ENCODE data around the gene ZNF385B.

Gene ZNF385B

DNA sequence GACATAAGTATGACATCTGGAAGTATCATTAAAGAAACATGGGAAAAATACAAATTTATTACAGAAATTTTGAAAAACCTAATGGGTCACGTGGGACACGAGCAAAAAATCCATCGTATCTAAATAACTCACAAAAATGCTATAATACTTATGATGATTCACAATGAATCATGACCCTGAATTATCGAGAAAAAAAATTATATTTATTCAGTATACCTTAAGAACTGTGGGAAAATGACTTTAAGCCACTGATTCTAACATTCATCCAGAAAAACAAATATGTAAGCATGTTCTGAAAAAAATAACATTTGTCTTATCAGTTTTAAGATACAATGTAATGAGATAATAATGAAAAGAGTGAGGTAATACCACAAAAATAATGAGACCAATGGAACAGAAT is 51.8 kb downstream of the ZNF385B start:
- Histone ChIP-seq H3K9ac (ENCODE audit: low read length) (no peak overlapping the region), H3K36me3 (ENCODE audit: control insufficient read depth, insufficient read depth, low read length) (no peaks in the 10 kb centered on the region), H3K4me2 (ENCODE audit: low read length) (no peak overlapping the region), H3K79me2 (ENCODE audit: control insufficient read depth, insufficient read depth, low read length) (no peaks in the 10 kb centered on the region), H2BK120ac (ENCODE audit: low read depth, low read length) (no peak overlapping the region), H2AK5ac (ENCODE audit: low read length) (no peak overlapping the region), H3K4ac (ENCODE audit: low read depth, low read length) (no peak overlapping the region), H3K4me3 (ENCODE audit: low read length) (no peak overlapping the region), H3K4me1 (ENCODE audit: control insufficient read depth, low read depth, low read length) (no peaks in the 10 kb centered on the region), H3K27me3 (ENCODE audit: insufficient read depth, low read length, poor library complexity) (no peaks in the 10 kb centered on the region), H3K23ac (ENCODE audit: low read length) (no peak overlapping the region), H4K8ac (ENCODE audit: low read depth, low read length) (no peak overlapping the region), H3K27ac (ENCODE audit: low read depth, low read length) (no peak overlapping the region), H3K18ac (ENCODE audit: low read length) (no peak overlapping the region), H3K79me1 (ENCODE audit: low read length) (no peaks in the 10 kb centered on the region), H4K5ac (ENCODE audit: low read length) (no peak overlapping the region), H2BK15ac (replicated peaks; ENCODE audit: low read depth) (no peak overlapping the region), H2BK5ac (ENCODE audit: low read length) (no peak overlapping the region), H3K56ac (ENCODE audit: low read length) (no peak overlapping the region)
- WGBS (ENCODE audit: extremely low coverage, insufficient coverage, low lambda C conversion rate): no CpG with 5 or more reads among the region's 4 CpGs
- no peak for DNase-seq

DNA sequence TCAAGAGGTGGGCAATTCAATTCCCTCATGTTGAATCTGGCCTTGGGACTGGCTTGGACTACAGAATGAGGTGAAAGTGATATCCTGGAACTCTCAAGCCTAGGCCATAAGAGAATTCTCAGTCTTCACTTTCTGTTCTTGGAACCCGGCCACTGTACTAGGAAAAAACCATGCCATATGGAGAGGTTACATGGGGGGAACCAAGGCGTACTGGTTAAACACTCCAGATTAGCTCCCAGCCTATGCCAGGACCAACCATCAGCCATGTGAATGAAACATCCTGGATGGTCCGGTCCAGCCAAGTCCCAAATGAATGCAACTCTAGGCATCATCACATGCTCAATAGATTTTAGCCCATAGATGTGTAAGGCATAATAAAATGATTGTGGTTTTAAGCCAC is 56.4 kb downstream of the ZNF385B start:
- Histone ChIP-seq H3K56ac (ENCODE audit: low read length) (no peak overlapping the region), H3K4me3 (ENCODE audit: low read length) (no peak overlapping the region), H3K9ac (ENCODE audit: low read length) (no peak overlapping the region), H3K4ac (ENCODE audit: low read depth, low read length) (no peak overlapping the region), H3K18ac (ENCODE audit: low read length) (no peak overlapping the region), H2BK15ac (replicated peaks; ENCODE audit: low read depth) (no peak overlapping the region), H2BK5ac (ENCODE audit: low read length) (no peak overlapping the region), H3K36me3 (ENCODE audit: control insufficient read depth, insufficient read depth, low read length) (no peaks in the 10 kb centered on the region), H2AK5ac (ENCODE audit: low read length) (no peak overlapping the region), H3K23ac (ENCODE audit: low read length) (no peak overlapping the region), H3K27me3 (ENCODE audit: insufficient read depth, low read length, poor library complexity) (no peaks in the 10 kb centered on the region), H4K8ac (ENCODE audit: low read depth, low read length) (no peak overlapping the region), H3K79me1 (ENCODE audit: low read length) (no peaks in the 10 kb centered on the region), H3K4me1 (ENCODE audit: control insufficient read depth, low read depth, low read length) (no peaks in the 10 kb centered on the region), H2BK120ac (ENCODE audit: low read depth, low read length) (no peak overlapping the region), H4K5ac (ENCODE audit: low read length) (no peak overlapping the region), H3K4me2 (ENCODE audit: low read length) (no peak overlapping the region), H3K79me2 (ENCODE audit: control insufficient read depth, insufficient read depth, low read length) (no peaks in the 10 kb centered on the region), H3K27ac (ENCODE audit: low read depth, low read length) (no peak overlapping the region)
- DNase-seq: no peak
- no CpG with 5 or more reads among the region's 3 CpGs for WGBS (ENCODE audit: extremely low coverage, insufficient coverage, low lambda C conversion rate)

DNA sequence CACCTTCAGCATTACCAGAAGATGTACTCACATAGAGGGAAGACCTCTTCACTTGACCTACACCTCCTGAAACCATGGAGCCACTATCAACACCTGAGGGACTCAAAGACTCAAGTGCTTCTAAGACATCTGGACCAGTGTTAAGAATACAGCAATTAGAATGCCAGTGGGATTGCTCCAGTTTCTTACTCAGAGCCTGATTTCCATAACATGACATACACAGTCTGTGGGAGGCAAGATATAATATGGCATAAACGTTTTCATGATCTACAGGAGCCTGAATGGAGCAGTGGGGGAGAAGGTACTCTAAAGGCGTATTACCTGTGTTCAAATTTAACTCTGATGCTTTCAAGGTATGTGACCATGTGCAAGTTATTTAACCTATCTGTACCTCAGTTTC is 57.2 kb downstream of the ZNF385B start:
- Histone ChIP-seq H2BK120ac (ENCODE audit: low read depth, low read length) (no peak overlapping the region), H3K9ac (ENCODE audit: low read length) (no peak overlapping the region), H4K8ac (ENCODE audit: low read depth, low read length) (no peak overlapping the region), H3K36me3 (ENCODE audit: control insufficient read depth, insufficient read depth, low read length) (no peaks in the 10 kb centered on the region), H3K4ac (ENCODE audit: low read depth, low read length) (no peak overlapping the region), H3K4me3 (ENCODE audit: low read length) (no peak overlapping the region), H2BK5ac (ENCODE audit: low read length) (no peak overlapping the region), H3K4me2 (ENCODE audit: low read length) (no peak overlapping the region), H3K27me3 (ENCODE audit: insufficient read depth, low read length, poor library complexity) (no peaks in the 10 kb centered on the region), H2AK5ac (ENCODE audit: low read length) (no peak overlapping the region), H3K18ac (ENCODE audit: low read length) (no peak overlapping the region), H3K4me1 (ENCODE audit: control insufficient read depth, low read depth, low read length) (no peaks in the 10 kb centered on the region), H3K56ac (ENCODE audit: low read length) (no peak overlapping the region), H2BK15ac (replicated peaks; ENCODE audit: low read depth) (no peak overlapping the region), H4K5ac (ENCODE audit: low read length) (no peak overlapping the region), H3K27ac (ENCODE audit: low read depth, low read length) (no peak overlapping the region), H3K79me2 (ENCODE audit: control insufficient read depth, insufficient read depth, low read length) (no peaks in the 10 kb centered on the region), H3K23ac (ENCODE audit: low read length) (no peak overlapping the region), H3K79me1 (ENCODE audit: low read length) (no peaks in the 10 kb centered on the region)
- WGBS (ENCODE audit: extremely low coverage, insufficient coverage, low lambda C conversion rate): no CpG with 5 or more reads among the region's 2 CpGs
- DNase-seq: no peak

DNA sequence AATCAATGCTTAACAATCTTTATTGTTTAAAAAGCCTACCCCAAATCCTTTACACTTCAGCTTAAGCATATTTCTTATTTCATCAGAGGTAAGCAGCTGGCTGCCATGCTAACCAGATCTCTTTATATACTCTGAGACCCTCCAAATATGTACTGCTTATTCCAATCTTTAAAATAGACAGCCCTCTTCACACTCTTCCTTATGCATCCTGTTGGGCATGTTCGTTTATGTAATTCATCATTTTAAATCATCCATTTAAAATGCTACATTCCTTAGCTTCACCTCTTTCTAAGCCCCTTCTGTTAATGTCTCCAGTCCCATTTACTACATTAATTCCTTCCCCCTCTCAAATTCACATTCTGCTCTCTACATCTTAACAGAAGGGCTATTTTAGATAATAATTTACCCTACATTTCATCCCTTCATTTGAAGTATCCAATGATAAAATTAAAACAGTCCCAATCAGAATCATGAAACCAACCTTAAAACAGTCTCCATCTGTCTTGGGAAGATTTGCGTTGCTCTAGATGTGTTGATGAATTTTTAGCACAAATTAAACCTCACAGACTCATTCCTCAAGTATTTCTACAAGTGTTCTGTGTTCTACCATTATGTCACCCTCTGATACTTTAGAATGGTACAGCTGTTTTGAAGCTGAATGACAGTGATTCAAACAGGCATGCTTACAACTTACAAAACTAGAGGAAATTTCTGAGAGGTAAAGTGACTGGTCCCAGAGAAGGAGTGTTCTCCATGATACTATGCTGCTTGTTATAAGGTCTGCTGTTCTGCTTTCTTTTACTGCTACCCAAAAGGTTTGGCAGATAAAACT is 59.1 kb downstream of the ZNF385B start:
- Histone ChIP-seq H4K8ac (ENCODE audit: low read depth, low read length) (no peak overlapping the region), H3K79me1 (ENCODE audit: low read length) (no peaks in the 10 kb centered on the region), H2BK15ac (replicated peaks; ENCODE audit: low read depth) (no peak overlapping the region), H3K36me3 (ENCODE audit: control insufficient read depth, insufficient read depth, low read length) (no peaks in the 10 kb centered on the region), H3K4me2 (ENCODE audit: low read length) (no peak overlapping the region), H3K4me1 (ENCODE audit: control insufficient read depth, low read depth, low read length) (no peaks in the 10 kb centered on the region), H2BK120ac (ENCODE audit: low read depth, low read length) (no peak overlapping the region), H3K9ac (ENCODE audit: low read length) (no peak overlapping the region), H2AK5ac (ENCODE audit: low read length) (no peak overlapping the region), H3K4me3 (ENCODE audit: low read length) (no peak overlapping the region), H3K4ac (ENCODE audit: low read depth, low read length) (no peak overlapping the region), H3K56ac (ENCODE audit: low read length) (no peak overlapping the region), H3K18ac (ENCODE audit: low read length) (no peak overlapping the region), H3K23ac (ENCODE audit: low read length) (no peak overlapping the region), H3K79me2 (ENCODE audit: control insufficient read depth, insufficient read depth, low read length) (no peaks in the 10 kb centered on the region), H3K27ac (ENCODE audit: low read depth, low read length) (no peak overlapping the region), H4K5ac (ENCODE audit: low read length) (no peak overlapping the region), H3K27me3 (ENCODE audit: insufficient read depth, low read length, poor library complexity) (no peaks in the 10 kb centered on the region), H2BK5ac (ENCODE audit: low read length) (no peak overlapping the region)
- WGBS (ENCODE audit: extremely low coverage, insufficient coverage, low lambda C conversion rate): no CpG with 5 or more reads among the region's 2 CpGs
- no peak for DNase-seq

DNA sequence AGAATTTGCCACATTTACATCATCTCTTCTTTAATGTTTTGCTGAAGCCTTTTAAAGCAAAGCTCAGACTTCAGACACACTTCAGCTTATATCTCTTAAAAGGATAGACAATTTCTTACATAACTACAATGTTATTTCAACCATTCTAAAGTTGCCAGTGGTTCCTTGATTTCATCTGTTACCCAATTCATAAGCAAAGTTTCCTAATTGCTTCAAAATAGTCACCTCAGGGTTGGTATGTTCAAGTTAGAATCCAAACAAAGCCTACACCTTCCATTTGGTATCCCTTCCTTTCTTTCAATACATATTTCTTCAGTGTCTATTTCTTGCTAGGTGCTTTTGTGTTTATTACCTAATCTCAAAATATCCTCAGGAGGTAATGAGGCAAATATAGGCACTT is 60.6 kb downstream of the ZNF385B start:
- Histone ChIP-seq H3K18ac (ENCODE audit: low read length) (no peak overlapping the region), H3K9ac (ENCODE audit: low read length) (no peak overlapping the region), H4K8ac (ENCODE audit: low read depth, low read length) (no peak overlapping the region), H3K4me2 (ENCODE audit: low read length) (no peak overlapping the region), H2BK15ac (replicated peaks; ENCODE audit: low read depth) (no peak overlapping the region), H3K23ac (ENCODE audit: low read length) (no peak overlapping the region), H3K36me3 (ENCODE audit: control insufficient read depth, insufficient read depth, low read length) (no peaks in the 10 kb centered on the region), H3K27ac (ENCODE audit: low read depth, low read length) (no peak overlapping the region), H4K5ac (ENCODE audit: low read length) (no peak overlapping the region), H2AK5ac (ENCODE audit: low read length) (no peak overlapping the region), H3K4me1 (ENCODE audit: control insufficient read depth, low read depth, low read length) (no peaks in the 10 kb centered on the region), H3K27me3 (ENCODE audit: insufficient read depth, low read length, poor library complexity) (no peaks in the 10 kb centered on the region), H3K4me3 (ENCODE audit: low read length) (no peak overlapping the region), H3K4ac (ENCODE audit: low read depth, low read length) (no peak overlapping the region), H3K79me2 (ENCODE audit: control insufficient read depth, insufficient read depth, low read length) (no peaks in the 10 kb centered on the region), H2BK5ac (ENCODE audit: low read length) (no peak overlapping the region), H3K79me1 (ENCODE audit: low read length) (no peaks in the 10 kb centered on the region), H2BK120ac (ENCODE audit: low read depth, low read length) (no peak overlapping the region), H3K56ac (ENCODE audit: low read length) (no peak overlapping the region)
- DNase-seq: no peak

Measured in mesendoderm (in vitro differentiated cells).